Fibroblast of lung (primary cell): Measurements from ENCODE around the gene SNX33. TPM values are rescaled to one million over a fixed set of nuclear protein-coding genes. Genes with fewer than 3 reads are reported as not detected.
"Not testable (repeated sequence)": the region's sequence is repeated elsewhere in the genome, so short reads cannot be mapped to it uniquely, and the experiment has no call there.

Experiments used
- DNase-seq, 2 donors: peaks; one replicate each; pipeline versions ENCODE4 v3.0.0 to v3.0.0-alpha.2; 2010; ENCODE audit warnings: low read depth in 2 of 2
- H2AFZ ChIP-seq: 2 replicates; pipeline ENCODE4 v1.5.1; 2012; ENCODE audit warnings: low read length, control low read depth, inconsistent platforms
- H3K27ac ChIP-seq: 2 replicates; pipeline ENCODE4 v1.5.1; 2011; ENCODE audit warnings: low read length, control low read depth; ENCODE audit not compliant: insufficient read depth
- H3K27me3 ChIP-seq: 2 replicates; pipeline ENCODE4 v1.5.1; 2011; ENCODE audit warnings: mild to moderate bottlenecking, low read length; ENCODE audit not compliant: control insufficient read depth, insufficient read depth
- H3K36me3 ChIP-seq: 2 replicates; pipeline ENCODE4 v1.5.1; 2011; ENCODE audit warnings: low read length; ENCODE audit not compliant: control insufficient read depth, insufficient read depth
- H3K4me1 ChIP-seq: 2 replicates; pipeline ENCODE4 v1.5.1; 2011; ENCODE audit warnings: low read length; ENCODE audit not compliant: control insufficient read depth, insufficient read depth; ENCODE audit errors: extremely low read depth
- H3K4me2 ChIP-seq: 2 replicates; pipeline ENCODE4 v1.5.1; 2011; ENCODE audit warnings: low read length, control low read depth; ENCODE audit not compliant: insufficient read depth; ENCODE audit errors: extremely low read depth
- H3K4me3 ChIP-seq, 4 experiments: fragments of 200-600 bp in 1 of 4; sonication (generic) in 1 of 4; replicated peaks in 1 of 4; 2 replicates each; pipeline ENCODE4 v1.5.1; 2011 to 2016; ENCODE audit warnings: low read length in 4 of 4, low read depth in 3 of 4, mild to moderate bottlenecking in 3 of 4, control low read depth in 2 of 4, inconsistent platforms in 1 of 4, mixed read lengths in 1 of 4; ENCODE audit not compliant: insufficient read depth in 1 of 4; ENCODE audit errors: control extremely low read depth in 1 of 4
- H3K79me2 ChIP-seq: 2 replicates; pipeline ENCODE4 v1.5.1; 2012; ENCODE audit warnings: mild to moderate bottlenecking, low read length, inconsistent platforms; ENCODE audit not compliant: control insufficient read depth, insufficient read depth
- H3K9ac ChIP-seq: 2 replicates; pipeline ENCODE4 v1.5.1; 2011; ENCODE audit warnings: mild to moderate bottlenecking, low read length, control low read depth; ENCODE audit not compliant: insufficient read depth
- H3K9me3 ChIP-seq: 2 replicates; pipeline ENCODE4 v1.5.1; 2012; ENCODE audit warnings: low read depth, low read length; ENCODE audit not compliant: control insufficient read depth, insufficient read depth
- H4K20me1 ChIP-seq: 2 replicates; pipeline ENCODE4 v1.5.1; 2011; ENCODE audit warnings: low read length; ENCODE audit not compliant: control insufficient read depth, insufficient read depth; ENCODE audit errors: extremely low read depth
- CTCF ChIP-seq, 2 donors: IDR thresholded peaks in 1 of 2; conservative IDR thresholded peaks in 1 of 2; 1 replicate in 1 of 2; 2 replicates in 1 of 2; pipeline ENCODE4 v1.5.1; 2011 to 2012; ENCODE audit warnings: low read length in 2 of 2, control low read depth in 1 of 2, inconsistent platforms in 1 of 2, low read depth in 1 of 2, mild to moderate bottlenecking in 1 of 2
- EZH2 ChIP-seq: IDR thresholded peaks from 2 replicates; pipeline ENCODE4 v1.5.1; 2012; ENCODE audit warnings: low read length, control low read depth, mild to moderate bottlenecking; ENCODE audit errors: missing control alignments
- polyA plus RNA-seq, 2 donors: library from polyadenylated mRNA; depleted of rRNA in 1 of 2; stranded (reverse) in 1 of 2; unstranded in 1 of 2; fragments of >200 nt; gene quantifications; 2 replicates each; pipeline ENCODE4 v1.2.1, GENCODE V29; 2011 to 2012; ENCODE audit warnings: missing spikeins in 1 of 2
- total RNA-seq: library from RNA; depleted of rRNA; stranded (reverse); fragments of >200 nt; gene quantifications from 2 replicates; pipeline ENCODE4 v1.2.1, GENCODE V29; 2014

Gene SNX33
- total and polyA plus RNA-seq, 2 donors (not counting 1 experiment from before 2014, with no cell fraction given), result 17.5 to 24.6 TPM

GRCh38 chr15:75704618-75705017 lies 56.9 kb downstream of the SNX33 start:
- Histone ChIP-seq H3K79me2 (peaks cover 37% of the 10 kb centered on the region), H4K20me1 (no peaks in the 10 kb centered on the region), H3K4me3 (no peak overlapping the region), H2AFZ (no peak overlapping the region), H3K4me1 (peaks cover 46% of the 10 kb centered on the region), H3K9me3 (no peaks in the 10 kb centered on the region), H3K4me2 (no peak overlapping the region), H3K9ac (peak overlapping the region; percentile 16), H3K36me3 (peaks cover 2% of the 10 kb centered on the region), H3K27ac (peak overlapping the region; percentile 61), H3K27me3 (no peaks in the 10 kb centered on the region)
- DNase-seq, result no peak
- no peak for TF ChIP-seq EZH2
- no peak for TF ChIP-seq CTCF (conservative IDR thresholded peaks at IDR 0.05 in 1 of 2, IDR thresholded peaks at IDR 0.05 in 1 of 2; ENCODE audit: low read depth in 1 of 2, low read length in 2 of 2)

GRCh38 chr15:75705375-75705774 lies 57.7 kb downstream of the SNX33 start:
- not testable (repeated sequence) for DNase-seq, H2AFZ ChIP-seq, H4K20me1 ChIP-seq, H3K9me3 ChIP-seq, H3K36me3 ChIP-seq, H3K4me2 ChIP-seq, H3K9ac ChIP-seq, H3K27me3 ChIP-seq, H3K27ac ChIP-seq, H3K4me3 ChIP-seq
- Histone ChIP-seq H3K4me1 (peaks cover 45% of the 10 kb centered on the region), H3K79me2 (peaks cover 42% of the 10 kb centered on the region)

- no peak overlapping the region for H3K27ac ChIP-seq
- H3K9me3 ChIP-seq, result no peaks in the 10 kb centered on the region
- DNase-seq, result no peak
- H3K4me2 ChIP-seq, result no peak overlapping the region
- no peak overlapping the region for H2AFZ ChIP-seq
- H3K36me3 ChIP-seq, result peaks cover 2% of the 10 kb centered on the region
- TF ChIP-seq CTCF (conservative IDR thresholded peaks at IDR 0.05 in 1 of 2, IDR thresholded peaks at IDR 0.05 in 1 of 2; ENCODE audit: low read depth in 1 of 2, low read length in 2 of 2) (no peak), EZH2 (no peak)
- peaks cover 46% of the 10 kb centered on the region for H3K79me2 ChIP-seq
- no peak overlapping the region for H3K4me3 ChIP-seq
- no peaks in the 10 kb centered on the region for H4K20me1 ChIP-seq
- H3K9ac ChIP-seq, result no peak overlapping the region
- no peaks in the 10 kb centered on the region for H3K27me3 ChIP-seq
- H3K4me1 ChIP-seq, result peaks cover 39% of the 10 kb centered on the region
Observed at GRCh38 chr15:75705854-75706681, 58.4 kb downstream of the SNX33 start.
